Astrocyte of the hippocampus (primary cell): ENCODE measurements around the gene USP28.
"Not testable (repeated sequence)": the region's sequence is repeated elsewhere in the genome, so short reads cannot be mapped to it uniquely, and the experiment has no call there.

Experiments
- DNase-seq: peaks from one replicate; pipeline ENCODE4 v3.0.0; 2011; ENCODE audit warnings: low read depth, low spot score

USP28 gene

GRCh38 chr11:113838005-113838404, 37.4 kb downstream of the USP28 start:
- no peak for DNase-seq

GRCh38 chr11:113835306-113835705, 40.1 kb downstream of the USP28 start:
- DNase-seq: no peak

- peak; percentile 16 for DNase-seq
Observed at GRCh38 chr11:113833151-113833550, 42.2 kb downstream of the USP28 start.

- no peak for DNase-seq
Observed at GRCh38 chr11:113831314-113831713, 44.1 kb downstream of the USP28 start.

GRCh38 chr11:113829751-113830150, 45.6 kb downstream of the USP28 start:
- no peak for DNase-seq

- DNase-seq: no peak
Observed at GRCh38 chr11:113828191-113828590, 47.2 kb downstream of the USP28 start.

GRCh38 chr11:113827477-113827876, 47.9 kb downstream of the USP28 start:
- no peak for DNase-seq

- DNase-seq: no peak
Observed at GRCh38 chr11:113818426-113818825, 56.9 kb downstream of the USP28 start.

- DNase-seq: no peak
Observed at GRCh38 chr11:113817626-113818025, 57.7 kb downstream of the USP28 start.

GRCh38 chr11:113817162-113817561, 58.2 kb downstream of the USP28 start:
- peak; percentile 43 for DNase-seq

- no peak for DNase-seq
Observed at GRCh38 chr11:113814181-113814580, 61.2 kb downstream of the USP28 start.

- DNase-seq: no peak
Observed at GRCh38 chr11:113808931-113809330, 66.4 kb downstream of the USP28 start.

- DNase-seq: peak; percentile 37
Observed at GRCh38 chr11:113806406-113806805, 69.0 kb downstream of the USP28 start.

GRCh38 chr11:113805640-113806039, 69.7 kb downstream of the USP28 start:
- DNase-seq: no peak

GRCh38 chr11:113802621-113803020, 72.8 kb downstream of the USP28 start:
- DNase-seq: no peak

GRCh38 chr11:113796663-113797259, 78.6 kb downstream of the USP28 start:
- peak; percentile 68 for DNase-seq

- DNase-seq: no peak
Observed at GRCh38 chr11:113789675-113790320, 85.6 kb downstream of the USP28 start.

- DNase-seq: not testable (repeated sequence)
Observed at GRCh38 chr11:113789016-113789415, 86.4 kb downstream of the USP28 start.

GRCh38 chr11:113782134-113782533, 93.2 kb downstream of the USP28 start:
- no peak for DNase-seq

- no peak for DNase-seq
Observed at GRCh38 chr11:113781682-113782081, 93.7 kb downstream of the USP28 start.

- no peak for DNase-seq
Observed at GRCh38 chr11:113779496-113779895, 95.9 kb downstream of the USP28 start, which contains the start of gene CLDN25. Gene CLDN25, plus strand, starts transcription at chr11:113779796. Its CDS starts 0 bp downstream, at chr11:113779796.

- peak; percentile 77 for DNase-seq
Observed at GRCh38 chr11:113778111-113778910, 97.1 kb downstream of the USP28 start.

GRCh38 chr11:113774174-113774503, 101.2 kb downstream of the USP28 start:
- DNase-seq: no peak
